GM13977 (cell line): ENCODE results near the gene REEP3.

Experiments
- DNase-seq: peaks from one replicate; pipeline ENCODE4 v3.0.0; 2012; ENCODE audit warnings: low spot score
- CTCF ChIP-seq: IDR thresholded peaks from 2 replicates; pipeline ENCODE4 v1.5.1; 2012; ENCODE audit warnings: mild to moderate bottlenecking, control low read depth; ENCODE audit not compliant: insufficient read depth; ENCODE audit errors: extremely low read depth, missing control alignments
- in situ Hi-C: fragments of 300-500 bp; cut with MboI; formaldehyde crosslinking; loops from one replicate; pipeline ENCODE4 v1.12.0; 2022; ENCODE audit warnings: low sequenced_read_pairs, low pct_unique_long_range_greater_than_20kb, mixed read lengths, inconsistent platforms; ENCODE audit not compliant: unreplicated experiment

Gene REEP3

GRCh38 chr10:63630931-63631680 lies 109.9 kb downstream of the REEP3 start:
- in situ Hi-C loops: loop anchor here (10.0 kb wide), 1 partner anchor 84 kb away; no protein-coding TSS in a partner anchor
- no peak for DNase-seq

DNA sequence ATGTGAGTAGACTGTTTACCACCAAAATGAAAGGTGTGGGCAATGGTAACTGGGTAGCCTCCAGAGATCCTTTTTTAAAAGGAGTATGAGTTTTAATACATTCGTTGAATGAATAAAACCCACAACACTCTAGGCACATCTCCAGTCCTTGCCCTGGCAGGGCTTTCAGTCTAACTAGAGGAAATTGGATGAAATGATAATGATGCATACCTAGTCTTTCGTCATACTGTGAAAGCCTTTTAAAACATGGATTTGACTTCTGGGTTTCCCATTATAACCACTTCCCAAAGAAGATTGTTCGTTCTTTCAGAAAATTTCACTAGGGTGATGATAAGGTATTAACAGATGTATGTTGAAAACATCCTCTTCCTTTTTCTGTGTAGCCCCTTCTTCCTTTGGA lies 110.8 kb downstream of the REEP3 start:
- in situ Hi-C loops: loop anchor here (10.0 kb wide), 1 partner anchor 83 kb away; no protein-coding TSS in a partner anchor
- no peak for DNase-seq
- TF ChIP-seq CTCF: no peak

More at GRCh38 chr10:63630931-63631680, 109.9 kb downstream of the REEP3 start:
- no peak for TF ChIP-seq CTCF

DNA sequence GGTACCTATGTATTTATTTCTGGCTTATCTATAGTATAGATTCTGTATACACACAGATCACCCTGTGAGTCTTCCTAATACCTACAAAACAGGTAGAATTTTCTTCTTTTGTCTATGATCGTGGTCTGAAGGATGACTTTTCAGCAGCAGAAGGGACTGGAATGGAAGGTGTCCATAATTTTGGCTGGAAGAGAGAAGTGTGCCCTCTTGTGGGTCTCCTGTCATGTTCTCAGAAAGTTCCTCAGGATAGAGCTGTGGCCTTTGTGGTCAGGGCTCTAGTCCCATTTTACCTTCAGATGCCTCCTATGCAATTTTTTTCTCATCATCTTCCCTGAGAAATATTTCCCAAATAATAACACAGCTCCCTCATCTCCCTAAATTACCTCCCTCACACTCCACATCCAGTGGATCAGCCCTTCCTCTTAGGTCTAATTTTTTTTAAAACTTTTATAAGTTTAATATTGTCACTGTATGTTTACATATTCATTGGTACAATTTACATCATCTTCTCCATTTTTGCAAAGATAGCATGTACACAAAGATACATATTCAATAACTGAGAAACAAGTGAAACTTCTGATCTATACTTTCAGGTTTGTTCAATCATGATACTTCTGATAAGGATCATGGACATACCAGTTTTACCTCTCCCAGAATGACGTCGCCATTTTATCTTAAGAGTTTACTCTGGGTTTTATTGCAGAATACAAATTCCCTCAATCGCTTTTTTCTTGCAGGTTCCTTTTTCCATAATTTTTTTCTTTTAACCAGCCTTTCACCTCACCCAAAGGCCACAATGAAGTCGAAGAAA lies 112.7 kb downstream of the REEP3 start:
- TF ChIP-seq CTCF: peak; percentile 22
- in situ Hi-C loops: loop anchor here (10.0 kb wide), 1 partner anchor 81 kb away; no protein-coding TSS in a partner anchor
- DNase-seq: no peak

- in situ Hi-C loops: loop anchor here (10.0 kb wide), 1 partner anchor 80 kb away; no protein-coding TSS in a partner anchor
- no peak for DNase-seq
- no peak for TF ChIP-seq CTCF
Measured at GRCh38 chr10:63634488-63635065, 113.4 kb downstream of the REEP3 start.

DNA sequence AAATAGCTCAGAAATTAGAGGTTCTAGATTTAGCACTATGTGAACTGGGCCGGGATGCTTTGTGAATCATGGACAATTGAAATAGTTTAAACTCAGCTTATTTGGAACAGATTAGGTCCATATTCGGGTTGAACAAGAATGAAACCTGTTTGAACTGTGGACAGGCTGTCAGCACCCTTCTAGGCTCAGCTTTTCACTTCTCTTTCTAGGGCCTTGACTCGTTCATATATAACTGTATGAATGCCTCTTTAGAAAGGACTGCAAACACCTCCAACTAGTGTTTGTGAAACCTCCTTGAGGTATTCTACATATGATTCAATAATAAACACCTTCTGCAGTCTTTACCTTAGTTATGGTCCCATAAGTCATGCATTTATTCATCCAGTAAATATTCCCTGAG lies 115.6 kb downstream of the REEP3 start:
- no peak for TF ChIP-seq CTCF
- DNase-seq: peak; percentile 38
- in situ Hi-C loops: loop anchor here (10.0 kb wide), 1 partner anchor 78 kb away; no protein-coding TSS in a partner anchor

DNA sequence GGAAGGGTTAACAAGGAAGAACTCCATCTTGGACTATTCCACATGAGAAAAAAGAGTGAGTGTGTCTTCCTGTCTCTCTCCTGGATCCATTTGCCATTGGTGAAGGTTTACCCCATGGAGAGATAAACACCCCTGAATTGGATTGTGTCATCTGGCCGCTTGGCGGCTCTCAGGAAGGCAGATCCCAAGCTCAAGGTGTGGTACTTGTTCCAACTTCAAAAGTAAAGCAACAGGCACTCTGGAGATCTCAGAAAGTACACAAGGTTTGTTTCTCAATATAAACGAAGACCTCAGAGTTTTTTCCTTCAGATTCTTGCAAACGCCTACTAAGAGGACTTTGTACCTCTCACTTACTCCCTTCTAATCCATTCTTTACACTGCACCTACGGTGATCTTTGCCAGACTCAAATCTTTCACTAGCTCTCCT lies 116.7 kb downstream of the REEP3 start:
- no peak for DNase-seq
- in situ Hi-C loops: loop anchor here (10.0 kb wide), 1 partner anchor 77 kb away; no protein-coding TSS in a partner anchor
- no peak for TF ChIP-seq CTCF
